KMS-11 (cell line): ENCODE data around the gene CR1L.
A peak's percentile ranks its signal among the peaks of the same experiment; 100 is the strongest.

Experiments used
- H2AFZ ChIP-seq: fragments of 200-600 bp; sonication (generic); 2 replicates; pipeline ENCODE4 v1.6.1; 2016; ENCODE audit warnings: antibody characterized with exemption, mixed run types, low read depth
- H3K27ac ChIP-seq: fragments of 200-600 bp; sonication (generic); 2 replicates; pipeline ENCODE4 v1.6.1; 2016; ENCODE audit warnings: mild to moderate bottlenecking, mixed run types
- H3K27me3 ChIP-seq: fragments of 200-600 bp; sonication (generic); 2 replicates; pipeline ENCODE4 v1.6.1; 2017; ENCODE audit warnings: mild to moderate bottlenecking, low read depth, mixed run types, moderate library complexity; ENCODE audit not compliant: insufficient read depth
- H3K36me3 ChIP-seq: fragments of 200-600 bp; sonication (generic); 2 replicates; pipeline ENCODE4 v1.6.1; 2017; ENCODE audit warnings: mild to moderate bottlenecking, mixed run types; ENCODE audit not compliant: insufficient read depth
- H3K4me1 ChIP-seq: fragments of 200-600 bp; sonication (generic); 2 replicates; pipeline ENCODE4 v1.6.1; 2016; ENCODE audit warnings: mild to moderate bottlenecking, low read depth, mixed run types; ENCODE audit not compliant: poor library complexity, severe bottlenecking
- H3K4me2 ChIP-seq: fragments of 200-600 bp; sonication (generic); 2 replicates; pipeline ENCODE4 v1.7.0; 2016; ENCODE audit warnings: mild to moderate bottlenecking, mixed run types
- H3K4me3 ChIP-seq: fragments of 200-600 bp; sonication (generic); IDR thresholded peaks from 2 replicates; pipeline ENCODE4 v1.6.1; 2017; ENCODE audit warnings: low read depth, low read length, mixed read lengths; ENCODE audit not compliant: insufficient read depth
- H3K79me2 ChIP-seq: fragments of 200-600 bp; sonication (generic); 2 replicates; pipeline ENCODE4 v1.6.1; 2016; ENCODE audit warnings: low read depth, mixed run types; ENCODE audit not compliant: insufficient read depth
- H3K9ac ChIP-seq: fragments of 200-600 bp; sonication (generic); 2 replicates; pipeline ENCODE4 v1.6.1; 2016; ENCODE audit warnings: mild to moderate bottlenecking, mixed run types
- H4K20me1 ChIP-seq: fragments of 200-600 bp; sonication (generic); 2 replicates; pipeline ENCODE4 v1.6.1; 2016; ENCODE audit warnings: mild to moderate bottlenecking, mixed run types; ENCODE audit not compliant: insufficient read depth
- CTCF ChIP-seq: fragments of 200-600 bp; sonication (generic); conservative IDR thresholded peaks from 2 replicates; pipeline ENCODE4 v1.6.1; 2017; ENCODE audit warnings: low read depth, mild to moderate bottlenecking, antibody characterized with exemption, low read length, moderate library complexity, mixed read lengths

The CR1L gene

GRCh38 chr1:207649210-207649753 lies 4.3 kb downstream of the CR1L start:
- Histone ChIP-seq H3K4me2 (no peak overlapping the region), H3K27ac (no peak overlapping the region), H2AFZ (no peak overlapping the region), H3K79me2 (no peaks in the 10 kb centered on the region), H3K27me3 (no peaks in the 10 kb centered on the region), H3K4me1 (no peaks in the 10 kb centered on the region), H3K9ac (no peak overlapping the region), H3K4me3 (no peak overlapping the region), H4K20me1 (no peaks in the 10 kb centered on the region), H3K36me3 (no peaks in the 10 kb centered on the region)
- TF ChIP-seq CTCF: no peak

- Histone ChIP-seq H3K36me3 (no peaks in the 10 kb centered on the region), H3K27me3 (no peaks in the 10 kb centered on the region), H3K4me2 (no peak overlapping the region), H4K20me1 (no peaks in the 10 kb centered on the region), H3K79me2 (no peaks in the 10 kb centered on the region), H3K9ac (no peak overlapping the region), H2AFZ (no peak overlapping the region), H3K27ac (no peak overlapping the region), H3K4me1 (no peaks in the 10 kb centered on the region), H3K4me3 (no peak overlapping the region)
- no peak for TF ChIP-seq CTCF
Measured at GRCh38 chr1:207649865-207650580, 5.1 kb downstream of the CR1L start.

GRCh38 chr1:207651583-207651982 lies 6.7 kb downstream of the CR1L start:
- Histone ChIP-seq H3K4me2 (no peak overlapping the region), H2AFZ (no peak overlapping the region), H3K9ac (no peak overlapping the region), H3K79me2 (no peaks in the 10 kb centered on the region), H4K20me1 (no peaks in the 10 kb centered on the region), H3K27me3 (no peaks in the 10 kb centered on the region), H3K4me3 (no peak overlapping the region), H3K36me3 (no peaks in the 10 kb centered on the region), H3K27ac (no peak overlapping the region), H3K4me1 (no peaks in the 10 kb centered on the region)
- no peak for TF ChIP-seq CTCF

GRCh38 chr1:207654320-207654719 lies 9.4 kb downstream of the CR1L start:
- H4K20me1 ChIP-seq: no peaks in the 10 kb centered on the region
- H3K4me1 ChIP-seq: no peaks in the 10 kb centered on the region
- 0 out of 2 replicates have a peak, but pooled peaks have one; percentile 49 for TF ChIP-seq CTCF
- no peak overlapping the region for H2AFZ ChIP-seq
- H3K4me3 ChIP-seq: no peak overlapping the region
- H3K36me3 ChIP-seq: no peaks in the 10 kb centered on the region
- no peak overlapping the region for H3K9ac ChIP-seq
- no peaks in the 10 kb centered on the region for H3K27me3 ChIP-seq
- no peak overlapping the region for H3K27ac ChIP-seq
- no peak overlapping the region for H3K4me2 ChIP-seq
- H3K79me2 ChIP-seq: no peaks in the 10 kb centered on the region
